NCI-H1048 (cell line): ENCODE data around the gene SGSM1.
A peak's percentile ranks its signal among the peaks of the same experiment; 100 is the strongest.
"Not testable (repeated sequence)": the region's sequence is repeated elsewhere in the genome, so short reads cannot be mapped to it uniquely, and the experiment has no call there.

ENCODE experiments used
- DNase-seq: peaks from one replicate; lab custom pipeline; 2025; lab: John Stamatoyannopoulos, UW

Gene SGSM1

GRCh38 chr22:24894220-24894975, 88.4 kb downstream of the SGSM1 start:
- DNase-seq = no peak

- DNase-seq = no peak
Observed at GRCh38 chr22:24894998-24895397, 89.0 kb downstream of the SGSM1 start.

- no peak for DNase-seq
Observed at GRCh38 chr22:24901448-24901847, 95.4 kb downstream of the SGSM1 start.

GRCh38 chr22:24905909-24906308, 99.9 kb downstream of the SGSM1 start:
- DNase-seq = no peak

- DNase-seq = not testable (repeated sequence)
Observed at GRCh38 chr22:24907101-24907500, 101.1 kb downstream of the SGSM1 start.

GRCh38 chr22:24920029-24920428, 114.0 kb downstream of the SGSM1 start:
- no peak for DNase-seq

GRCh38 chr22:24925586-24926427, 119.8 kb downstream of the SGSM1 start:
- DNase-seq = no peak

GRCh38 chr22:24926428-24926725, 120.4 kb downstream of the SGSM1 start:
- no peak for DNase-seq

- no peak for DNase-seq
Observed at GRCh38 chr22:24926849-24927579, 121.0 kb downstream of the SGSM1 start.

GRCh38 chr22:24928322-24928721, 122.3 kb downstream of the SGSM1 start:
- no peak for DNase-seq

- no peak for DNase-seq
Observed at GRCh38 chr22:24930678-24931077, 124.7 kb downstream of the SGSM1 start.

GRCh38 chr22:24935771-24936483, 129.9 kb downstream of the SGSM1 start:
- no peak for DNase-seq

- no peak for DNase-seq
Observed at GRCh38 chr22:24937114-24937513, 131.1 kb downstream of the SGSM1 start.

- peak; percentile 47 for DNase-seq
Observed at GRCh38 chr22:24938741-24939341, 132.8 kb downstream of the SGSM1 start.

- DNase-seq = no peak
Observed at GRCh38 chr22:24942301-24942700, 136.3 kb downstream of the SGSM1 start.

- DNase-seq = no peak
Observed at GRCh38 chr22:24944217-24944937, 138.4 kb downstream of the SGSM1 start.

GRCh38 chr22:24945430-24945829, 139.4 kb downstream of the SGSM1 start:
- DNase-seq = no peak

GRCh38 chr22:24947383-24947782, 141.4 kb downstream of the SGSM1 start:
- DNase-seq = no peak

GRCh38 chr22:24947881-24948280, 141.9 kb downstream of the SGSM1 start:
- no peak for DNase-seq

GRCh38 chr22:24948356-24949202, 142.6 kb downstream of the SGSM1 start:
- no peak for DNase-seq
